CD4-positive, alpha-beta T cell treated with Interferon gamma for 1 hour (primary cell): ENCODE measurements around the gene PTK7.
"Not testable (repeated sequence)": the region's sequence is repeated elsewhere in the genome, so short reads cannot be mapped to it uniquely, and the experiment has no call there.

ENCODE experiments used
- DNase-seq: peaks from one replicate; pipeline ENCODE4 v3.0.0-alpha.2; 2020

PTK7 gene

GRCh38 chr6:43075670-43076463 is at the start of gene PTK7:
TSS of gene PTK7 (plus strand) at chr6:43076314. CDS start at chr6:43076489, 175 bp downstream.
- DNase-seq: peak; percentile 6

GRCh38 chr6:43026365-43026764 is 49.7 kb upstream of the PTK7 start:
- DNase-seq: no peak

GRCh38 chr6:43029120-43029519 is 47.0 kb upstream of the PTK7 start:
- no peak for DNase-seq

- DNase-seq: no peak
Measured at GRCh38 chr6:43032326-43032725, 43.8 kb upstream of the PTK7 start.

- DNase-seq: no peak
Measured at GRCh38 chr6:43033496-43034189, 42.5 kb upstream of the PTK7 start.

- DNase-seq: no peak
Measured at GRCh38 chr6:43034190-43034525, 42.0 kb upstream of the PTK7 start.

- DNase-seq: no peak
Measured at GRCh38 chr6:43035495-43036194, 40.5 kb upstream of the PTK7 start.

GRCh38 chr6:43036712-43037111 is 39.4 kb upstream of the PTK7 start:
- no peak for DNase-seq

- no peak for DNase-seq
Measured at GRCh38 chr6:43037197-43037596, 38.9 kb upstream of the PTK7 start.

- no peak for DNase-seq
Measured at GRCh38 chr6:43037706-43038105, 38.4 kb upstream of the PTK7 start.

- no peak for DNase-seq
Measured at GRCh38 chr6:43038727-43039126, 37.4 kb upstream of the PTK7 start.

- DNase-seq: no peak
Measured at GRCh38 chr6:43040542-43041257, 35.4 kb upstream of the PTK7 start.

- not testable (repeated sequence) for DNase-seq
Measured at GRCh38 chr6:43041475-43041874, 34.6 kb upstream of the PTK7 start.

- no peak for DNase-seq
Measured at GRCh38 chr6:43043310-43043709, 32.8 kb upstream of the PTK7 start.

- DNase-seq: no peak
Measured at GRCh38 chr6:43045371-43045930, 30.7 kb upstream of the PTK7 start.

GRCh38 chr6:43047998-43048397 is 28.1 kb upstream of the PTK7 start:
- no peak for DNase-seq

- DNase-seq: no peak
Measured at GRCh38 chr6:43050981-43051380, 25.1 kb upstream of the PTK7 start.

GRCh38 chr6:43052225-43052841 is 23.8 kb upstream of the PTK7 start:
- DNase-seq: no peak

GRCh38 chr6:43052842-43053544 is 23.1 kb upstream of the PTK7 start:
- DNase-seq: no peak

GRCh38 chr6:43053545-43054205 is 22.4 kb upstream of the PTK7 start, which contains the start of gene CUL7:
TSS of gene CUL7 (minus strand) at chr6:43053851. CDS start at chr6:43052788, 1,063 bp downstream.
- DNase-seq: peak; percentile 85
